Hindlimb muscle (tissue), 1 donor: ENCODE measurements around the gene SECTM1. TPM values are rescaled to one million over a fixed set of nuclear protein-coding genes. Genes with fewer than 3 reads are reported as not detected.

ENCODE experiments used
- DNase-seq: peaks from one replicate; pipeline ENCODE4 v3.0.0-alpha.2; 2013
- polyA plus RNA-seq: library from polyadenylated mRNA; unstranded; fragments of 120-200 nt; gene quantifications from one replicate; pipeline ENCODE4 v1.2.1, GENCODE V29; 2013; ENCODE audit not compliant: insufficient read length

Gene SECTM1
- polyA plus RNA-seq, 1 donor, result 5.5 TPM

GRCh38 chr17:82314012-82314726 lies 19.4 kb downstream of the SECTM1 start:
- no peak for DNase-seq

- no peak for DNase-seq
These were observed 20.2 kb downstream of the SECTM1 start for GRCh38 chr17:82313195-82314011.

- no peak for DNase-seq
These were observed 21.6 kb downstream of the SECTM1 start for GRCh38 chr17:82311971-82312370.

GRCh38 chr17:82310877-82311276 lies 22.7 kb downstream of the SECTM1 start:
- no peak for DNase-seq

GRCh38 chr17:82309656-82310570 lies 23.7 kb downstream of the SECTM1 start:
- DNase-seq, result no peak

GRCh38 chr17:82305727-82306300 lies 27.8 kb downstream of the SECTM1 start:
- no peak for DNase-seq

- DNase-seq, result no peak
These were observed 28.5 kb downstream of the SECTM1 start for GRCh38 chr17:82304826-82305726.

- DNase-seq, result no peak
These were observed 29.4 kb downstream of the SECTM1 start for GRCh38 chr17:82303944-82304808.

GRCh38 chr17:82302991-82303943 lies 30.3 kb downstream of the SECTM1 start:
- no peak for DNase-seq

- DNase-seq, result no peak
These were observed 31.0 kb downstream of the SECTM1 start for GRCh38 chr17:82302568-82302963.

GRCh38 chr17:82301916-82302567 lies 31.5 kb downstream of the SECTM1 start:
- DNase-seq, result no peak

GRCh38 chr17:82301300-82301915 lies 32.2 kb downstream of the SECTM1 start:
- DNase-seq, result no peak

GRCh38 chr17:82300707-82301270 lies 32.8 kb downstream of the SECTM1 start:
- DNase-seq, result peak; percentile 41

GRCh38 chr17:82300228-82300627 lies 33.3 kb downstream of the SECTM1 start:
- DNase-seq, result no peak

GRCh38 chr17:82299452-82299851 lies 34.1 kb downstream of the SECTM1 start:
- no peak for DNase-seq

GRCh38 chr17:82298538-82299421 lies 34.8 kb downstream of the SECTM1 start:
- no peak for DNase-seq
